Measurements from ENCODE around the gene CD2AP.

CD2AP gene

DNA sequence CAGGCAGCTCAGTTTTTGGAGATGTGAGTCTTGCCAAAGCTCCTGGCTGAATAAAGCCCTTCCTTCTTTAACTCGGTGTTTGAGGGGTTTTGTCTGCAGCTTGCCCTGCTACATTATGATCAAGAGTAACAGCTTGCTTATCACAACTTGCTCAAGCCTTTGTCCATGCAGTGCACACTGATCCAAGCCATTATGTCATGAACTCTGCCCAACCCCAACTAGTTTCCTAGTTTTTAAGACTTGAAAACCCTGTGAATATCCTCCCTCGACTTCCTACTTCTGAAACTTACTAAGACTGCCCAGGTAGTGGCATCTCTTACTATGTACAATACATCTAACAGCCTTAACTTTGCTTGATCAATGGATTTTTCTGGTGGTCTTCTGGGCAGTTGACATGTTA is 170.4 kb downstream of the CD2AP start:
- DNase-seq = no peak

- no peak for DNase-seq
Observed at GRCh38 chr6:47650553-47651432, 173.2 kb downstream of the CD2AP start.

GRCh38 chr6:47651505-47651944 is 173.9 kb downstream of the CD2AP start:
- no peak for DNase-seq

DNA sequence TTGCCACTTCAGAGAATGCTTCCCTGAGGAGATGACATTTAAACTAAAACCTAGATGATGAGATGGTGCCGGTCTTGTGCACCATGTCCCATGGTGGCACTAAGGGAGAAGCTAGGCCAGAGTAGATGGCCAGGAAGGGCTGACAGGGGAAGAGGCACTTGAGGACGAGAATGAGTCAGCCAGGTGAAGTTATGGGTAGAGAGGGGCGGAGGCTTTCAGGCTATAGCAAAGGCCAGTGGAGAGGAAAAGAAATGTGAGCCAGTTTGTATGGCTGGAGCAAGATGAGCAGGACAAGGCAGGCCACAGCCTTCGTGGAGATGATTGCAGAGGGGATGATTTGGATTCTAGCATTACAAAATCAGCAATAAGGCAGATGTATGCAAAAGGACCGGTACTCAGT is 176.1 kb downstream of the CD2AP start:
- no peak for DNase-seq

GRCh38 chr6:47654255-47654654 is 176.7 kb downstream of the CD2AP start:
- no peak for DNase-seq

DNA sequence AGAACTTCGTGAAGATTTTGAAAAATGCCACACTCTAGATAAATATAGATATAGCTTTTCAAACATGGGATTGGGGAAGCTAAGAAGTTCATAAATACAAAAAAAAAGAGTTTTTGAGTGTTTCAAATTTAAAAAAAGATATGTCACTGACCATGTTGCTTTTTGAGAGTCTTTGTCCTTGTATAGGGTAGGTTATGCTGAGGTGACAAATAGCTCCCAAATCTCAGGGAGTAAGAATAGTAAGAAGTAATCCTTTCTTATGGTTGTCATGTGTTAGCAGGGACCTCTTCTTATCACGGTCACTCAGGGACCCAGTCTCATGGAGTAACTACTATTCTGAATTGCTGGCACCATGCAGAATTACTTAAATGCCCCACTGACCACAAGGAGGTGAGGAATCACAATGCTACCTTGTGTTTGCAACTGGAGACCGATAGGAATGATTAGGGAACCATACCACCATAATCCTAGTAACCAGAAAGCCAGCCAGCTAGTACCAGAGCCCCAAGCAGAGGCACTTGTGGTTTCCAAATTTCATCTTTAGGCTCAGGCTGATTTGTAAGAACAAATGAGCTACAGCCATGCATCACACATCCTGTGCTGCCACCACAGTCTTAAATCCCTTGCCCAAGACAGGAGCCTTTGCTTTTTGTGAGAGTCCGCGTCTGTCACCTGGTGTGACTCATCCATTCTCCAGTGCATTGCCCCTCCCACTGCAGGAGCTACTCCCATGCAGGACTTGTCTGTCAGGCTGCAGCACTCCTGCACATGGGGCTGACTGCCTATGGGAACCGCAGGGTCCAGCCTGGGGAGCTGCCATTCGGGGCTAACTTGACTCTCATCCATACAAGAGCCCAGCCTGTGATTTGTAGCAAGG is 178.4 kb downstream of the CD2AP start:
- DNase-seq = no peak

GRCh38 chr6:47661960-47662359 is 184.4 kb downstream of the CD2AP start:
- no peak for DNase-seq

DNA sequence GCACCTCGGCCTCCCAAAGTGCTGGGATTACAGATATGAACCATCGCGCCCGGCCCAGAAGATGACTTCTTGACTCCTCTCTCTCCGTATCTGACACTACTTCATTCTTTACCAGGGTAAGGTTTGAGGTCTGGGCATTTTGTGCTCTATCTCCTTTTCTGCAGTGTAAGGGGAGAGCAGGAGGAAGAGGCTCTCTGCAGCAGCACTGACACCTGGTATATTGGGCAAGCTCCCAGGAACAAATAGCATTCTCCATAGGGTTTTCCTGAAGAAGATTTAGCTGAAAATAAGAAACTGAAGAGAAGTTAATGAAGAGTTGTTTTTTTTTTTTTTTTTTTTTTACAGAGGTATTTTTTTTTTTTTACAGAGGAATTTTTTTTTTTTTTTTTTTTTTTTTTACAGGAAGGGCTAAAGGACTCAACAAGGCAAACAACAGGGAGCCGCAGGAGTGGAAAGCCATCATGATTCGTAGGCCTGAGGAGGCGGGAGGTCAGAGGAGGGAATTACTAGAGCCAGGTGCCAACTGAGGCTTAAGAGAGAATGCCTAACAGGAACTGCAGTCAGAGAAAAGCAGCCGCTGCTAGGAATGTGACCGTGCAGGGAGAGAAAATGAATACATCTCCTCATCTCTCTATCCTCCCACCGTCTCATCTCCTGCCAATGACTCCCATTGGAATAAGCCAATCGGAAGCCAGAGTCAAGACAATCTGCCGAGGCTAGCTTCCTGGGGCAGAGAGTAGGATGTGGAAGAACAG is 186.1 kb downstream of the CD2AP start:
- no peak for DNase-seq

DNA sequence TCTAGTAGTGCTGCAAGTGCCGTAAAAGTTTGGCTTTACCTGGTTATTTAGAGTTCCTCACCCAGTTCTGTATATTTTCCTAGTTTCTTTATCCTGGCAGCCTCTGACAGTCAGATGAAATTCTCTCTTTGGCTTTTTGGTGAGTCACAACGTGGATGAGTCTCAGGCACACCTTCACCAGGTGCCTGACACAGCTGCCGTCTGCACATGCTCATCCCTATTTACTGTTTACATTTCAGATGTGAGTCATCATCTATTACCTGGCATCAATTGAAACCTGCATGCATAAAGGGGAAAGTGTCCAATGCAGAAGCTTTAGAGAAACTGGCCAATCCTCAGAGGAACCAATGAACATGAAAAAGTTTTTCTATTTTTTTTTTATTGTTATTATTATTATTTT is 187.5 kb downstream of the CD2AP start:
- DNase-seq = no peak

GRCh38 chr6:47669684-47670513 is 192.3 kb downstream of the CD2AP start:
- no peak for DNase-seq

DNA sequence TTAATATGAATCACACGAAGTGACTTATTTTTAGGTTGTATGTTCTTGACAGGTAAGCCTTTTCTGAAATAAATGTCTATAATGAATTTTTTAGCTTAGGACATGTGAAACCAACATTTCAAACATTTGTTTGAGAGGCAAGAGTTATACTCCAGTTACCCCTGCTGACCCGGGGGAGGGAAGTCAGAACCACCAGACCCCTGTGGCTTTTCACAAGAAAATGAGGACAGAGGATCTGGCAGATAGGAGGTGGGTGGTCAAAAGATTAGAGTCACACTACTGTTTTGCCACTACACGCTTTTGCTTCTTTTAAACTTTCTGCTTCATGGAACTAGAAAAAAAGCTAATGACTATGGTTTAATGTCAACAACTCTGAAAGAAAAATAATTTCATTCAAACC is 193.3 kb downstream of the CD2AP start:
- DNase-seq = no peak

DNA sequence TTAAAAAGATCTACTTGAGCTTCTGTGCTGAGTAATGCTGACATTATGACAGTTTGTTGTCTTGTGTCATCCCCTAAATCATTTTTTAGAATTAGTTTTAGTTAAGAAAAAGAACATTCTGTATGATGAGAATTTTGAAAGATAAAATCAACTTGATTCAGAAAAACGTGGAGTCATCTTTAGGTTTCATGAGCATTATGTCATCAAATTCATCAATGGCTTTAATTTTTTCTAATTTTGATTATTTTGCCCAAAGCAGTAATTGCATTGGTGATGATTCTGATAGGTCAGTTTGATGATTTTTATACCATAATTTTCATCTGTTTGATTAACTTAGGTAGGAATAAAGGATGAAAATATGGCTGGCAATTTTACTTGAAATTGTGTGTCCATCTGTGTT is 194.2 kb downstream of the CD2AP start:
- no peak for DNase-seq

- no peak for DNase-seq
Observed at GRCh38 chr6:47672816-47673215, 195.2 kb downstream of the CD2AP start.

- no peak for DNase-seq
Observed at GRCh38 chr6:47674673-47675072, 197.1 kb downstream of the CD2AP start.

All from AML-193 (cell line).